ENCODE measurements around the gene DNTT. TPM values are rescaled to one million over a fixed set of nuclear protein-coding genes. Genes with fewer than 3 reads are reported as not detected.

DNTT gene
- total RNA-seq (2014; rRNA removed; shearing (Covaris generic)) = not detected in 2 replicates

- no peak for DNase-seq (ENCODE audit: low spot score)
These were observed at the start of gene DNTT for GRCh38 chr10:96304230-96304629. TSS of gene DNTT (plus strand) at chr10:96304434. CDS start at chr10:96304498, 64 bp downstream.

- no peak for DNase-seq (ENCODE audit: low spot score)
These were observed 49.3 kb upstream of the DNTT start for GRCh38 chr10:96254976-96255375.

GRCh38 chr10:96255549-96256333 is 48.5 kb upstream of the DNTT start:
- no peak for DNase-seq (ENCODE audit: low spot score)

GRCh38 chr10:96257944-96258343 is 46.3 kb upstream of the DNTT start:
- no peak for DNase-seq (ENCODE audit: low spot score)

GRCh38 chr10:96259150-96259549 is 45.1 kb upstream of the DNTT start:
- DNase-seq (ENCODE audit: low spot score) = no peak

GRCh38 chr10:96260014-96260413 is 44.2 kb upstream of the DNTT start:
- DNase-seq (ENCODE audit: low spot score) = no peak

GRCh38 chr10:96261132-96261531 is 43.1 kb upstream of the DNTT start:
- DNase-seq (ENCODE audit: low spot score) = no peak

- DNase-seq (ENCODE audit: low spot score) = no peak
These were observed 42.3 kb upstream of the DNTT start for GRCh38 chr10:96261930-96262329.

GRCh38 chr10:96263176-96263575 is 41.1 kb upstream of the DNTT start:
- DNase-seq (ENCODE audit: low spot score) = no peak

GRCh38 chr10:96263669-96264068 is 40.6 kb upstream of the DNTT start:
- DNase-seq (ENCODE audit: low spot score) = no peak

GRCh38 chr10:96264938-96265337 is 39.3 kb upstream of the DNTT start:
- no peak for DNase-seq (ENCODE audit: low spot score)

- DNase-seq (ENCODE audit: low spot score) = no peak
These were observed 38.0 kb upstream of the DNTT start for GRCh38 chr10:96266118-96266770.

GRCh38 chr10:96267234-96267705 is 37.0 kb upstream of the DNTT start:
- no peak for DNase-seq (ENCODE audit: low spot score)

GRCh38 chr10:96268341-96268909 is 35.8 kb upstream of the DNTT start:
- DNase-seq (ENCODE audit: low spot score) = no peak

- DNase-seq (ENCODE audit: low spot score) = no peak
These were observed 34.6 kb upstream of the DNTT start for GRCh38 chr10:96269438-96270300.

GRCh38 chr10:96270571-96270970 is 33.7 kb upstream of the DNTT start:
- DNase-seq (ENCODE audit: low spot score) = no peak

GRCh38 chr10:96271016-96271815 is 33.0 kb upstream of the DNTT start, which contains the start of gene BLNK:
TSS of gene BLNK (minus strand) at chr10:96271569. CDS start at chr10:96271398, 171 bp downstream.
- DNase-seq (ENCODE audit: low spot score) = peak; percentile 70

GRCh38 chr10:96272316-96273280 is 31.6 kb upstream of the DNTT start:
- DNase-seq (ENCODE audit: low spot score) = no peak

- DNase-seq (ENCODE audit: low spot score) = no peak
These were observed 28.4 kb upstream of the DNTT start for GRCh38 chr10:96275685-96276418.
